ENCODE measurements around the gene IKZF4. TPM values are rescaled to one million over a fixed set of nuclear protein-coding genes. Genes with fewer than 3 reads are reported as not detected.

The IKZF4 gene
- total RNA-seq, 1 experiment from 2014 or later, result 8.5 TPM

- Histone ChIP-seq H3K79me2 (ENCODE audit: insufficient read depth, low read length) (no peaks in the 10 kb centered on the region), H3K27me3 (ENCODE audit: insufficient read depth, low read length) (no peaks in the 10 kb centered on the region), H2AFZ (ENCODE audit: low read depth, low read length, poor library complexity, severe bottlenecking) (peak within 1 kb of the TSS; percentile 37), H3K9ac (ENCODE audit: low read length) (peak within 1 kb of the TSS; percentile 73), H3K4me3 (replicated peaks in 1 of 2; ENCODE audit: low read depth in 1 of 2, low read length in 2 of 2) (peak within 1 kb of the TSS; percentile 62 to 76), H3K9me2 (ENCODE audit: insufficient read depth) (no peaks in the 10 kb centered on the region), H3K9me3 (ENCODE audit: control insufficient read depth in 1 of 2, insufficient read depth in 1 of 2, low read depth in 1 of 2, low read length in 2 of 2) (no peaks in the 10 kb centered on the region), H3K4me1 (ENCODE audit: control insufficient read depth in 1 of 2, insufficient read depth in 2 of 2, low read length in 2 of 2) (peaks cover 8 to 15% of the 10 kb centered on the region in 2 experiments; a peak in 3 of 4 replicates), H3K4me2 (ENCODE audit: low read length) (peak within 1 kb of the TSS; percentile 88), H4K20me1 (ENCODE audit: insufficient read depth) (no peaks in the 10 kb centered on the region), H3K36me3 (ENCODE audit: control insufficient read depth in 1 of 2, insufficient read depth in 2 of 2, low read length in 2 of 2) (peaks cover 7 to 18% of the 10 kb centered on the region in 2 experiments; a peak in 2 of 4 replicates), H3K27ac (ENCODE audit: low read depth, low read length) (peak within 1 kb of the TSS; percentile 63)
- DNase-seq (ENCODE audit: low read depth, low spot score) (peak; percentile 93), ATAC-seq (peak; percentile 99)
- intact Hi-C loops (cut with micrococcal nuclease), result loop anchor here (1.0 to 5.0 kb wide), 3 partner anchors 32 to 120 kb away; partner anchors contain the start of genes RPL41, RPS26 and ZC3H10
- CTCF ChIA-PET, result interaction anchor here (0.7 to 3.5 kb wide), 21 partner anchors 12 to 260 kb away, joined by 3 to 48 read pairs (median 5); partner anchors contain the start of genes ERBB3, ORMDL2 and RAB5B
- POLR2A ChIA-PET, result interaction anchor here (0.6 to 2.8 kb wide), 13 partner anchors 10 to 315 kb away, joined by 3 to 22 read pairs (median 3); partner anchors contain the start of genes PA2G4, PYM1, RAB5B and ZC3H10
- RAD21 ChIA-PET (ENCODE audit: low non-redundant PET in 1 of 2, low total read pairs in 2 of 2, uncharacterized antibody in 2 of 2, unreplicated experiment in 2 of 2), result interaction anchor here in 1 of 2 experiments (0.7 to 2.0 kb wide), 4 partner anchors 23 to 50 kb away, joined by 3 to 6 read pairs (median 3); partner anchors contain the start of gene RAB5B
- TSS peak; percentile 88 for BruUV-seq (replicated peaks)
- TF ChIP-seq JUND (IDR thresholded peaks at IDR 0.05) (no peak), RAD21 (IDR thresholded peaks at IDR 0.05; ENCODE audit: low read depth) (no peak), POLR2AphosphoS5 (IDR thresholded peaks at IDR 0.05; ENCODE audit: low read depth, low read length) (peak; percentile 78), SIN3A (IDR thresholded peaks at IDR 0.05; ENCODE audit: low read depth) (peak; percentile 78; the same call in 1 of the 2 replicates), CEBPB (IDR thresholded peaks at IDR 0.05; ENCODE audit: low read depth) (no peak), SRF (IDR thresholded peaks at IDR 0.05; ENCODE audit: low read depth) (no peak), EGR1 (IDR thresholded peaks at IDR 0.05; ENCODE audit: low read depth) (no peak), EZH2phosphoT487 (IDR thresholded peaks at IDR 0.05; ENCODE audit: borderline replicate concordance) (no peak), CBX3 (IDR thresholded peaks at IDR 0.05; ENCODE audit: low read depth) (no peak), FOSL1 (IDR thresholded peaks at IDR 0.05; ENCODE audit: low read depth) (no peak), POLR2A (IDR thresholded peaks at IDR 0.05; ENCODE audit: borderline replicate concordance, extremely low read depth, insufficient read depth, insufficient read length) (peak; percentile 55), SP1 (IDR thresholded peaks at IDR 0.05; ENCODE audit: low read depth) (peak; percentile 73), EZH2 (IDR thresholded peaks at IDR 0.05) (no peak), CTCF (IDR thresholded peaks at IDR 0.05 in 2 of 3, conservative IDR thresholded peaks at IDR 0.05 in 1 of 3; ENCODE audit: borderline replicate concordance in 1 of 3, insufficient read depth in 1 of 3, low read depth in 2 of 3, low read length in 2 of 3) (no peak), ZFX (IDR thresholded peaks at IDR 0.05) (no peak), YY1 (IDR thresholded peaks at IDR 0.05; ENCODE audit: extremely low read depth, insufficient replicate concordance, low read depth, low read length) (peak; percentile 61)
- TF ChIP-seq, protein P1, sequence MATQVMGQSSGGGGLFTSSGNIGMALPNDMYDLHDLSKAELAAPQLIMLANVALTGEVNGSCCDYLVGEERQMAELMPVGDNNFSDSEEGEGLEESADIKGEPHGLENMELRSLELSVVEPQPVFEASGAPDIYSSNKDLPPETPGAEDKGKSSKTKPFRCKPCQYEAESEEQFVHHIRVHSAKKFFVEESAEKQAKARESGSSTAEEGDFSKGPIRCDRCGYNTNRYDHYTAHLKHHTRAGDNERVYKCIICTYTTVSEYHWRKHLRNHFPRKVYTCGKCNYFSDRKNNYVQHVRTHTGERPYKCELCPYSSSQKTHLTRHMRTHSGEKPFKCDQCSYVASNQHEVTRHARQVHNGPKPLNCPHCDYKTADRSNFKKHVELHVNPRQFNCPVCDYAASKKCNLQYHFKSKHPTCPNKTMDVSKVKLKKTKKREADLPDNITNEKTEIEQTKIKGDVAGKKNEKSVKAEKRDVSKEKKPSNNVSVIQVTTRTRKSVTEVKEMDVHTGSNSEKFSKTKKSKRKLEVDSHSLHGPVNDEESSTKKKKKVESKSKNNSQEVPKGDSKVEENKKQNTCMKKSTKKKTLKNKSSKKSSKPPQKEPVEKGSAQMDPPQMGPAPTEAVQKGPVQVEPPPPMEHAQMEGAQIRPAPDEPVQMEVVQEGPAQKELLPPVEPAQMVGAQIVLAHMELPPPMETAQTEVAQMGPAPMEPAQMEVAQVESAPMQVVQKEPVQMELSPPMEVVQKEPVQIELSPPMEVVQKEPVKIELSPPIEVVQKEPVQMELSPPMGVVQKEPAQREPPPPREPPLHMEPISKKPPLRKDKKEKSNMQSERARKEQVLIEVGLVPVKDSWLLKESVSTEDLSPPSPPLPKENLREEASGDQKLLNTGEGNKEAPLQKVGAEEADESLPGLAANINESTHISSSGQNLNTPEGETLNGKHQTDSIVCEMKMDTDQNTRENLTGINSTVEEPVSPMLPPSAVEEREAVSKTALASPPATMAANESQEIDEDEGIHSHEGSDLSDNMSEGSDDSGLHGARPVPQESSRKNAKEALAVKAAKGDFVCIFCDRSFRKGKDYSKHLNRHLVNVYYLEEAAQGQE (IDR thresholded peaks at IDR 0.05; ENCODE audit: low read depth), result no peak
- TF ChIP-seq, protein P2, sequence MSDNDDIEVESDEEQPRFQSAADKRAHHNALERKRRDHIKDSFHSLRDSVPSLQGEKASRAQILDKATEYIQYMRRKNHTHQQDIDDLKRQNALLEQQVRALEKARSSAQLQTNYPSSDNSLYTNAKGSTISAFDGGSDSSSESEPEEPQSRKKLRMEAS (IDR thresholded peaks at IDR 0.05), result no peak
- TF ChIP-seq, protein P3, sequence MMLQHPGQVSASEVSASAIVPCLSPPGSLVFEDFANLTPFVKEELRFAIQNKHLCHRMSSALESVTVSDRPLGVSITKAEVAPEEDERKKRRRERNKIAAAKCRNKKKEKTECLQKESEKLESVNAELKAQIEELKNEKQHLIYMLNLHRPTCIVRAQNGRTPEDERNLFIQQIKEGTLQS (IDR thresholded peaks at IDR 0.05), result no peak
These were observed 23.9 kb upstream of the IKZF4 start, which contains the start of gene SUOX for GRCh38 chr12:55996715-55997534. TSS of gene SUOX (plus strand) at chr12:55997276. CDS start at chr12:56002222, 4,946 bp downstream.

Measured in HCT116 (cell line).